ENCODE measurements around the gene BEND7. TPM values are rescaled to one million over a fixed set of nuclear protein-coding genes. Genes with fewer than 3 reads are reported as not detected.

Gene BEND7
- total RNA-seq, 1 experiment from 2014 or later, result 1.7 TPM

DNA sequence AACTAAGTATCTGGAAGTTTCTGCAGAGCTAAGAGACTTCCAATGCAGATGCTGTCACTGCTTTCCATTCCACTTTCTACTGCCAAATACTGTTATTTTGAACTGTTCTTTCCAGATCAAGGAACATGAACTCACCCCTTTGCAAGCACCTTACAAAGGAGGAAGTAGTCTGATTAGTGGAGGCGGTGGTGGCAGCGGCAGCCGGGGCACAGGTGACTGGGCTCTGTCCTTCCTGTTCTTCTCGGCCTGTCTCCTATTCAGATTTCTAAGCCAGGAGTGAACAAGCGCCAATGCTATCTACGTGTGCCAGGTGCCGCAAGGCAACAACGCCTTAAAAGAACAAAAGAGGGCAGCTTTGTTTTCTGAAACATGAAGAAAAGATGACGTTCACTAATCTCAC lies 44.9 kb downstream of the BEND7 start:
- no TSS peak for BruUV-seq (replicated peaks)
- no peaks in the 10 kb centered on the region for H3K79me2 ChIP-seq (ENCODE audit: low read depth)
- intact Hi-C loops (cut with micrococcal nuclease; ENCODE audit: unreplicated experiment), result no loop called here

DNA sequence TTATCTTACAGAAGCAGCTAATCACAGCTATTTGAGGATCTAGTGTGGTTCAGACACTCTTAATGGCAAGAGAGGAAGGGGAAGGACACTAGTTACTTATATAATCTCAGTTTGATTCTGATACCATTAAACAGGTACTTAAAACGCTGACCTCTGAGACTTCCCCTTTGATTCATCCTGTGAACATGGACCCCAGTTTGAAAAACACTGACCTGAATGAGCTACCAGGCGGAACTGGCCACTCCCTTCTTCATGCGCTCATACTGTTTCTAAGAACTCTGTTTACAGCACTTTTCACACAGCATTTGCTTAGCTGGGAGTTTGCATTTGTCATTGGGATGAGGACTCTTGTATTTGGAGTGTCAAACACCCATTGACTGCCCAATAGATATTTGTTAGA lies 45.7 kb downstream of the BEND7 start:
- CTCF ChIA-PET, result no interaction called here
- TF ChIP-seq, protein P1, sequence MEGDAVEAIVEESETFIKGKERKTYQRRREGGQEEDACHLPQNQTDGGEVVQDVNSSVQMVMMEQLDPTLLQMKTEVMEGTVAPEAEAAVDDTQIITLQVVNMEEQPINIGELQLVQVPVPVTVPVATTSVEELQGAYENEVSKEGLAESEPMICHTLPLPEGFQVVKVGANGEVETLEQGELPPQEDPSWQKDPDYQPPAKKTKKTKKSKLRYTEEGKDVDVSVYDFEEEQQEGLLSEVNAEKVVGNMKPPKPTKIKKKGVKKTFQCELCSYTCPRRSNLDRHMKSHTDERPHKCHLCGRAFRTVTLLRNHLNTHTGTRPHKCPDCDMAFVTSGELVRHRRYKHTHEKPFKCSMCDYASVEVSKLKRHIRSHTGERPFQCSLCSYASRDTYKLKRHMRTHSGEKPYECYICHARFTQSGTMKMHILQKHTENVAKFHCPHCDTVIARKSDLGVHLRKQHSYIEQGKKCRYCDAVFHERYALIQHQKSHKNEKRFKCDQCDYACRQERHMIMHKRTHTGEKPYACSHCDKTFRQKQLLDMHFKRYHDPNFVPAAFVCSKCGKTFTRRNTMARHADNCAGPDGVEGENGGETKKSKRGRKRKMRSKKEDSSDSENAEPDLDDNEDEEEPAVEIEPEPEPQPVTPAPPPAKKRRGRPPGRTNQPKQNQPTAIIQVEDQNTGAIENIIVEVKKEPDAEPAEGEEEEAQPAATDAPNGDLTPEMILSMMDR (conservative IDR thresholded peaks at IDR 0.05), result no peak
- TF ChIP-seq EZH2 (IDR thresholded peaks at IDR 0.05; ENCODE audit: low read depth), result no peak
- no TSS peak for BruUV-seq (replicated peaks)

More for the DNA sequence above, 44.9 kb downstream of the BEND7 start:
- Histone ChIP-seq H3K9me3 (ENCODE audit: insufficient read depth, low read depth) (no peaks in the 10 kb centered on the region), H3K27me3 (ENCODE audit: insufficient read depth, low read depth) (peaks cover 50% of the 10 kb centered on the region), H3K9me2 (ENCODE audit: insufficient read depth) (no peaks in the 10 kb centered on the region), H3K4me1 (replicated peaks; ENCODE audit: insufficient read depth) (no peaks in the 10 kb centered on the region), H3K36me3 (ENCODE audit: low read depth) (no peaks in the 10 kb centered on the region), H3K4me3 (no peak overlapping the region), H3F3A (ENCODE audit: insufficient read depth, low read depth) (no peaks in the 10 kb centered on the region), H3K27ac (no peak overlapping the region), H3K4me2 (no peak overlapping the region), H4K20me1 (ENCODE audit: insufficient read depth) (no peaks in the 10 kb centered on the region), H2AFZ (no peak overlapping the region)
- ChIA-PET CTCF (no interaction called here), POLR2A (ENCODE audit: unreplicated experiment) (no interaction called here)
- no peak for TF ChIP-seq EZH2 (IDR thresholded peaks at IDR 0.05; ENCODE audit: low read depth)
- TF ChIP-seq, protein P1 (conservative IDR thresholded peaks at IDR 0.05), result no peak
- no peak for DNase-seq

DNA sequence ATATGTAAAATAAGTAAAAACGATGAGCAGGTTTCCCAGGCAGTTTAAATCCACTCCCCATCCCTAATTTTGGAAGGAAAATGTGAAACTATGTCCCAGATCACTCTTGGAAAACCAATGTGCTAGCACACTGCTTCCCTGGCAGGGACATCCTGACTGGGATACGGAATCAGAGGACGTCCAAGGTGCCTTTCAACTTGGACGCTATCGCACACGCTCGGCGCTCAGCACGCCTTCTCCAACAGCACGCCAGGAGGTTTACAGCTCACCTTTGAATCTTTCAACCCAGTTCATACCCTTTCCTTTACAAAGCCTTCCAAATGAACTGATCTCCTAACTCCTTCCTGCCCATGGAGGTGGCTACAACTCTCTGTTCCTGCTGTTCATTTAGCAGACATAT lies 47.1 kb downstream of the BEND7 start:
- BruUV-seq (replicated peaks), result no TSS peak

More for the DNA sequence above, 45.7 kb downstream of the BEND7 start:
- DNase-seq, result no peak
- Histone ChIP-seq H3K79me2 (ENCODE audit: low read depth) (no peaks in the 10 kb centered on the region), H3K27me3 (ENCODE audit: insufficient read depth, low read depth) (peaks cover 50% of the 10 kb centered on the region), H3K4me3 (no peak overlapping the region), H4K20me1 (ENCODE audit: insufficient read depth) (no peaks in the 10 kb centered on the region), H3K36me3 (ENCODE audit: low read depth) (no peaks in the 10 kb centered on the region), H3K4me1 (replicated peaks; ENCODE audit: insufficient read depth) (no peaks in the 10 kb centered on the region), H2AFZ (no peak overlapping the region), H3K4me2 (no peak overlapping the region), H3K27ac (no peak overlapping the region), H3F3A (ENCODE audit: insufficient read depth, low read depth) (no peaks in the 10 kb centered on the region), H3K9me3 (ENCODE audit: insufficient read depth, low read depth) (no peaks in the 10 kb centered on the region), H3K9me2 (ENCODE audit: insufficient read depth) (no peaks in the 10 kb centered on the region)
- intact Hi-C loops (cut with micrococcal nuclease; ENCODE audit: unreplicated experiment), result no loop called here
- POLR2A ChIA-PET (ENCODE audit: unreplicated experiment), result no interaction called here

More for the DNA sequence above, 47.1 kb downstream of the BEND7 start:
- intact Hi-C loops (cut with micrococcal nuclease; ENCODE audit: unreplicated experiment), result no loop called here
- Histone ChIP-seq H2AFZ (no peak overlapping the region), H3K4me2 (no peak overlapping the region), H3K27me3 (ENCODE audit: insufficient read depth, low read depth) (peaks cover 62% of the 10 kb centered on the region), H3K9me2 (ENCODE audit: insufficient read depth) (no peaks in the 10 kb centered on the region), H3K4me3 (no peak overlapping the region), H3F3A (ENCODE audit: insufficient read depth, low read depth) (no peaks in the 10 kb centered on the region), H3K4me1 (replicated peaks; ENCODE audit: insufficient read depth) (no peaks in the 10 kb centered on the region), H3K9me3 (ENCODE audit: insufficient read depth, low read depth) (no peaks in the 10 kb centered on the region), H3K36me3 (ENCODE audit: low read depth) (no peaks in the 10 kb centered on the region), H3K27ac (no peak overlapping the region), H4K20me1 (ENCODE audit: insufficient read depth) (no peaks in the 10 kb centered on the region), H3K79me2 (ENCODE audit: low read depth) (no peaks in the 10 kb centered on the region)
- TF ChIP-seq EZH2 (IDR thresholded peaks at IDR 0.05; ENCODE audit: low read depth), result no peak
- TF ChIP-seq, protein P1 (conservative IDR thresholded peaks at IDR 0.05), result no peak
- CTCF ChIA-PET, result interaction anchor here (0.5 kb wide), 1 partner anchor 122 kb away, joined by 5 read pairs; no protein-coding TSS in a partner anchor
- POLR2A ChIA-PET (ENCODE audit: unreplicated experiment), result interaction anchor here (0.5 kb wide), 1 partner anchor 637 kb away, joined by 3 read pairs; no protein-coding TSS in a partner anchor
- no peak for DNase-seq

Data from PC-9 (cell line).